ENCODE measurements around the gene CXCL5.

DNA sequence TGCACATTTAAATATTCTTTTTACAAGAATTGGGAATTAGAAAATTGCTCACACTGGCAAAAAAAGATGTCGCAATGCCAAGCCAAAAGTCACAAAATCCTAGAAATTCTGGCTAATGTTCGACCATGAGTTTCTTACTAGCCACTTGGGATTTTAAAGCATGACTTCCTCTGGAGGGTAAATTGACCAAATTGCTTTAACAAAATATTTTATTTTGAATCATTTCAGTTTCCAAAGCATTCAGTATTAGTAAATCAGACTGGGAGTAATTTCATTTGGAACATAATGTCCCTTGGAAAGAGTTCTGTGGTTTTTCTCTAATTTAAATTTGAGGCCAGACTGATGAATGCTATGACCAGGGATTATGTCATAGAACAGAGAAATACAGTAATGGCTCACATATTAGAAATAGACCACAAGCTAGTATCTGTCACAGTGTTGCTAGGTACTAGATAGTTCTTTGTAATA is 7.6 kb upstream of the CXCL5 start:
- TF ChIP-seq, protein P1, sequence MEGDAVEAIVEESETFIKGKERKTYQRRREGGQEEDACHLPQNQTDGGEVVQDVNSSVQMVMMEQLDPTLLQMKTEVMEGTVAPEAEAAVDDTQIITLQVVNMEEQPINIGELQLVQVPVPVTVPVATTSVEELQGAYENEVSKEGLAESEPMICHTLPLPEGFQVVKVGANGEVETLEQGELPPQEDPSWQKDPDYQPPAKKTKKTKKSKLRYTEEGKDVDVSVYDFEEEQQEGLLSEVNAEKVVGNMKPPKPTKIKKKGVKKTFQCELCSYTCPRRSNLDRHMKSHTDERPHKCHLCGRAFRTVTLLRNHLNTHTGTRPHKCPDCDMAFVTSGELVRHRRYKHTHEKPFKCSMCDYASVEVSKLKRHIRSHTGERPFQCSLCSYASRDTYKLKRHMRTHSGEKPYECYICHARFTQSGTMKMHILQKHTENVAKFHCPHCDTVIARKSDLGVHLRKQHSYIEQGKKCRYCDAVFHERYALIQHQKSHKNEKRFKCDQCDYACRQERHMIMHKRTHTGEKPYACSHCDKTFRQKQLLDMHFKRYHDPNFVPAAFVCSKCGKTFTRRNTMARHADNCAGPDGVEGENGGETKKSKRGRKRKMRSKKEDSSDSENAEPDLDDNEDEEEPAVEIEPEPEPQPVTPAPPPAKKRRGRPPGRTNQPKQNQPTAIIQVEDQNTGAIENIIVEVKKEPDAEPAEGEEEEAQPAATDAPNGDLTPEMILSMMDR (IDR thresholded peaks at IDR 0.05) = no peak
- no peak for TF ChIP-seq POLR2A (IDR thresholded peaks at IDR 0.05)
